LNCAP (cell line): ENCODE results near the gene SLC9A9.

Experiments
- TF ChIP-seq, protein P1 (sequence below): fragments of 450-650 bp; IDR thresholded peaks from 2 replicates; pipeline ENCODE4 v1.5.1; 2017; ENCODE audit warnings: mild to moderate bottlenecking

Gene SLC9A9

GRCh38 chr3:143331350-143331749 lies 516.9 kb downstream of the SLC9A9 start:
- TF ChIP-seq, protein P1, sequence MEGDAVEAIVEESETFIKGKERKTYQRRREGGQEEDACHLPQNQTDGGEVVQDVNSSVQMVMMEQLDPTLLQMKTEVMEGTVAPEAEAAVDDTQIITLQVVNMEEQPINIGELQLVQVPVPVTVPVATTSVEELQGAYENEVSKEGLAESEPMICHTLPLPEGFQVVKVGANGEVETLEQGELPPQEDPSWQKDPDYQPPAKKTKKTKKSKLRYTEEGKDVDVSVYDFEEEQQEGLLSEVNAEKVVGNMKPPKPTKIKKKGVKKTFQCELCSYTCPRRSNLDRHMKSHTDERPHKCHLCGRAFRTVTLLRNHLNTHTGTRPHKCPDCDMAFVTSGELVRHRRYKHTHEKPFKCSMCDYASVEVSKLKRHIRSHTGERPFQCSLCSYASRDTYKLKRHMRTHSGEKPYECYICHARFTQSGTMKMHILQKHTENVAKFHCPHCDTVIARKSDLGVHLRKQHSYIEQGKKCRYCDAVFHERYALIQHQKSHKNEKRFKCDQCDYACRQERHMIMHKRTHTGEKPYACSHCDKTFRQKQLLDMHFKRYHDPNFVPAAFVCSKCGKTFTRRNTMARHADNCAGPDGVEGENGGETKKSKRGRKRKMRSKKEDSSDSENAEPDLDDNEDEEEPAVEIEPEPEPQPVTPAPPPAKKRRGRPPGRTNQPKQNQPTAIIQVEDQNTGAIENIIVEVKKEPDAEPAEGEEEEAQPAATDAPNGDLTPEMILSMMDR, result no peak

DNA sequence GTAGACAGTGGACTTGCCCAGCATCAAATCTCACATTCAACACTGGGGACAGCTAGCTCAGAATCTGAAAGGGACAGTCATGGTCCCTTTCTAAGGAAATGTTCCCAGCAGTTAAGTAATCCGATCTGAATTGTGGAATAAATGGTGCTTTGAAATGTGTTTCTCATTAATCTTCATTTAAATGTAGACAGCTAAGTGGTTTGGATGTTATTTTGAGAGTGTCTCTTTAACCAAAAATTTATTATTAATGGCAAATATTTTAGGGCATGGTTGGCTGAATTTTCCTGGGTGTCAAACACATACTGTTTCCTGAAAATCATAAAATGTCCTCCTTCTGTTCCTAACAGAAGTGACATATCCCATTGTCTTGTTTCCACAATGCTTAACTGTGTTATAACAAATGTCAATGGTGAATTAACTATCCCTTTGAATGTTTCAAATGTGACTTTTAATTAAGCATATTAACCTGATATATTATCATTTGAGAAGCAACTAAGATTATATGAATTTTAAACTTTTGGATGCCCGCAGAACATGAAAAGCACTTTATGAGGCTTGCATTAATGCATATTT lies 517.9 kb downstream of the SLC9A9 start:
- TF ChIP-seq, protein P1, result no peak

GRCh38 chr3:143329567-143330211 lies 518.6 kb downstream of the SLC9A9 start:
- TF ChIP-seq, protein P1, result no peak

- TF ChIP-seq, protein P1, result no peak
Observed at GRCh38 chr3:143328451-143328850, 519.8 kb downstream of the SLC9A9 start.

- TF ChIP-seq, protein P1, result no peak
Observed at GRCh38 chr3:143326983-143327778, 521.1 kb downstream of the SLC9A9 start.

- TF ChIP-seq, protein P1, result no peak
Observed at GRCh38 chr3:143321058-143321769, 527.1 kb downstream of the SLC9A9 start.

GRCh38 chr3:143315766-143316165 lies 532.5 kb downstream of the SLC9A9 start:
- TF ChIP-seq, protein P1, result no peak
